B cell (primary cell): ENCODE results near the gene UNC5C. TPM values are rescaled to one million over a fixed set of nuclear protein-coding genes. Genes with fewer than 3 reads are reported as not detected.

Experiments
- ATAC-seq: fragments of 200-7000 bp; cut with Tn5 transposase; one replicate; pipeline ENCODE4 v1.10.0; 2021; ENCODE audit warnings: low read depth, mild to moderate bottlenecking, moderate number of reproducible peaks, moderate library complexity
- CTCF ChIA-PET: fragments of 350-600 bp; sonication (Branson Sonifier 250); formaldehyde crosslinking; loops from one replicate; lab custom pipeline; 2021; ENCODE audit warnings: antibody characterized with exemption, inconsistent platforms; lab: Charles Lee
- POLR2A ChIA-PET: fragments of 350-600 bp; sonication (Branson Sonifier 250); formaldehyde crosslinking; loops from one replicate; lab custom pipeline; 2021; ENCODE audit warnings: antibody characterized with exemption; lab: Charles Lee
- DNase-seq: peaks from one replicate; pipeline ENCODE4 v3.0.0; 2013
- H2AFZ ChIP-seq: 2 replicates; pipeline ENCODE4 v1.6.1; 2012; ENCODE audit warnings: mild to moderate bottlenecking, low read depth, low read length; ENCODE audit not compliant: insufficient read depth, poor library complexity, severe bottlenecking
- H3K27ac ChIP-seq, 2 donors: 1 replicate in 1 of 2; 2 replicates in 1 of 2; pipeline ENCODE4 v1.5.1; 2012 to 2013; ENCODE audit warnings: low read length in 2 of 2, mild to moderate bottlenecking in 2 of 2, moderate library complexity in 1 of 2
- H3K27me3 ChIP-seq, 4 experiments: fragments of 200-600 bp in 1 of 4; sonication (generic) in 1 of 4; replicated peaks in 1 of 4; 1 replicate in 2 of 4; 2 replicates in 2 of 4; pipeline versions ENCODE4 v1.6.1 to v1.7.0; 2013 to 2016; ENCODE audit warnings: low read length in 3 of 4, mild to moderate bottlenecking in 2 of 4, mixed read lengths in 1 of 4, moderate library complexity in 1 of 4; ENCODE audit not compliant: insufficient read depth in 4 of 4, control insufficient read depth in 3 of 4; ENCODE audit errors: control extremely low read depth in 1 of 4
- H3K36me3 ChIP-seq, 2 experiments: replicated peaks in 1 of 2; 1 replicate in 1 of 2; 2 replicates in 1 of 2; pipeline versions ENCODE4 v1.6.1 to v1.7.1; 2013; ENCODE audit warnings: low read length in 1 of 2; ENCODE audit not compliant: insufficient read depth in 2 of 2, control insufficient read depth in 1 of 2; ENCODE audit errors: control extremely low read depth in 1 of 2, extremely low read depth in 1 of 2
- H3K4me1 ChIP-seq, 2 donors: fragments of 200-600 bp in 1 of 2; sonication (generic) in 1 of 2; 1 replicate in 1 of 2; 2 replicates in 1 of 2; pipeline versions ENCODE4 v1.5.1 to v1.6.1; 2013 to 2017; ENCODE audit warnings: low read length in 2 of 2; ENCODE audit not compliant: control insufficient read depth in 2 of 2, insufficient read depth in 2 of 2
- H3K4me2 ChIP-seq: replicated peaks from 2 replicates; pipeline ENCODE3; 2012; ENCODE audit warnings: mild to moderate bottlenecking, low read depth, low read length; ENCODE audit not compliant: poor library complexity, severe bottlenecking
- H3K4me3 ChIP-seq, 5 experiments: fragments of 200-600 bp in 1 of 5; sonication (generic) in 1 of 5; 1 replicate in 3 of 5; 2 replicates in 2 of 5; pipeline versions ENCODE4 v1.5.1 to v1.7.0; 2011 to 2016; ENCODE audit warnings: low read length in 4 of 5, mild to moderate bottlenecking in 4 of 5, low read depth in 2 of 5, control low read depth in 1 of 5, moderate library complexity in 1 of 5; ENCODE audit not compliant: insufficient read depth in 1 of 5; ENCODE audit errors: control extremely low read depth in 1 of 5, extremely low read depth in 1 of 5
- H3K79me2 ChIP-seq: fragments of 200-600 bp; sonication (generic); one replicate; pipeline ENCODE4 v1.6.0; 2016; ENCODE audit warnings: low read length; ENCODE audit not compliant: control insufficient read depth, insufficient read depth
- H3K9ac ChIP-seq: fragments of 200-600 bp; sonication (generic); 2 replicates; pipeline ENCODE4 v1.6.1; 2017; ENCODE audit warnings: mild to moderate bottlenecking, low read length, moderate library complexity
- H3K9me3 ChIP-seq, 3 donors: one replicate each; pipeline versions ENCODE4 v1.6.1 to v1.7.1; 2013; ENCODE audit warnings: low read length in 2 of 3; ENCODE audit not compliant: control insufficient read depth in 2 of 3, insufficient read depth in 1 of 3; ENCODE audit errors: control extremely low read depth in 1 of 3
- H4K20me1 ChIP-seq: 2 replicates; pipeline ENCODE4 v1.6.0; 2012; ENCODE audit warnings: mild to moderate bottlenecking, low read length; ENCODE audit not compliant: insufficient read depth, control insufficient read depth, poor library complexity, severe bottlenecking
- H3K27ac Mint-ChIP-seq: one replicate; pipeline ENCODE4 v1.8.0; 2021; ENCODE audit warnings: mixed read lengths
- H3K27me3 Mint-ChIP-seq: one replicate; pipeline ENCODE4 v1.8.0; 2021; ENCODE audit warnings: mixed read lengths
- H3K4me1 Mint-ChIP-seq: one replicate; pipeline ENCODE4 v1.8.0; 2021; ENCODE audit warnings: mixed read lengths
- H3K4me3 Mint-ChIP-seq: one replicate; pipeline ENCODE4 v1.8.0; 2021; ENCODE audit warnings: mixed read lengths
- H3K9me3 Mint-ChIP-seq: one replicate; pipeline ENCODE4 v1.8.0; 2022; ENCODE audit warnings: mixed read lengths; ENCODE audit not compliant: insufficient read depth
- EZH2 ChIP-seq: IDR thresholded peaks from 2 replicates; pipeline ENCODE4 v1.6.1; 2012; ENCODE audit warnings: borderline replicate concordance, low read depth, mild to moderate bottlenecking, moderate library complexity, low read length; ENCODE audit not compliant: insufficient read depth, poor library complexity, severe bottlenecking
- WGBS: methylation state at CpG from one replicate; pipeline ENCODE4 v1.1.5; 2013; ENCODE audit warnings: missing lambda C conversion rate; ENCODE audit not compliant: insufficient coverage; 5-methylcytosine and 5-hydroxymethylcytosine counted together
- intact Hi-C: fragments of 100-400 bp; cut with micrococcal nuclease; formaldehyde crosslinking; loops from one replicate; pipeline ENCODE4 v1.10.0; 2022
- polyA plus RNA-seq: library from polyadenylated mRNA; depleted of rRNA; stranded (reverse); fragments of >200 nt; gene quantifications from 2 replicates; pipeline ENCODE4 v1.2.3, GENCODE V29; 2012
- total RNA-seq, 2 donors: library from RNA; stranded (reverse); fragments of 120-200 nt in 1 of 2; gene quantifications; 1 replicate in 1 of 2; 2 replicates in 1 of 2; pipeline versions ENCODE4 v1.2.3 to v1.2.4, GENCODE V29; 2013 to 2022
- TF ChIP-seq, protein P1 (sequence below): fragments of 200-600 bp; IDR thresholded peaks from one replicate; pipeline ENCODE4 v1.8.0; 2022; ENCODE audit warnings: antibody characterized with exemption, mild to moderate bottlenecking

UNC5C gene
- total and polyA plus RNA-seq, 2 donors (not counting 1 experiment from before 2014, with no cell fraction given) = not detected

DNA sequence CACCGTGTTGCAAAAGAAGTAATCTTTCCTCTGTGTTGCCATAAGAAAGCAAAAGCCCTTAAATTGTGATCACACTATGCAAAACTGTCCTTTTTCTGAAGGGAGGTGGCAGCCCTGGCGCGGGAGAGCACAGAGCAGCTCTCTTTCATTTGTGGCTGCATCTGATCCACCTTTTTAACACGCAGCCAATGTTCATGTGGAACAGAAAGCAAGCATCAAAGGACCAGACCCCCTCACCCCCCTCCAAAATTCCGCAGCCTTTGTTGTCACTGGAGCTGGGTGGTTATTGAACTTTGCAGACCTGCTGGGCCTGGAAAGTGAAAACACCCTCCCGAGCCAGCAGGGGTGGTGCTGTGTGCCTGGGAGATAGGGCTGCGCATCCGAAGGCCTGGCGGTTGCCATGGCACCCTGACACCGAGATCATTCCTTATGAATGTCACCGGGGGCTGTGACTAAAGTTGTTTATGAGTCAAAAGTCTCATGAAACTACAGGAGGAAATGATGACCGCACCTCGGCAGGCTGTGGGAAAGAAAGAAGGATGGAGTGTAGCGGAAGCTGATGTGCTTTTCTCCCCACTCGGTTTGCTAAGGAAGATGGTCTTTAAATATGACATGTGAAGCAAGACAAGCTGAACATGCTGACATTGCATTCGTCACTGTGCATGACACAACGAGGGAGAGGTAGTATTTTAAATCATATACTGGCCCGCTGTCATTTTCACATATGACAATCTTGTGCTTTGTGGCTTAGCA is 367.4 kb downstream of the UNC5C start:
- ChIA-PET POLR2A (no interaction called here), CTCF (no interaction called here)
- H3K4me3 Mint-ChIP-seq = no peak overlapping the region
- no peaks in the 10 kb centered on the region for H3K9me3 Mint-ChIP-seq
- H3K36me3 ChIP-seq = no peaks in the 10 kb centered on the region
- ATAC-seq (no peak), DNase-seq (no peak)
- no peak overlapping the region for H3K4me3 ChIP-seq
- intact Hi-C loops = no loop called here
- H3K27me3 ChIP-seq = no peaks in the 10 kb centered on the region
- no peak overlapping the region for H3K4me2 ChIP-seq
- H4K20me1 ChIP-seq = no peaks in the 10 kb centered on the region
- H3K79me2 ChIP-seq = no peaks in the 10 kb centered on the region
- no peak for TF ChIP-seq EZH2
- TF ChIP-seq, protein P1, sequence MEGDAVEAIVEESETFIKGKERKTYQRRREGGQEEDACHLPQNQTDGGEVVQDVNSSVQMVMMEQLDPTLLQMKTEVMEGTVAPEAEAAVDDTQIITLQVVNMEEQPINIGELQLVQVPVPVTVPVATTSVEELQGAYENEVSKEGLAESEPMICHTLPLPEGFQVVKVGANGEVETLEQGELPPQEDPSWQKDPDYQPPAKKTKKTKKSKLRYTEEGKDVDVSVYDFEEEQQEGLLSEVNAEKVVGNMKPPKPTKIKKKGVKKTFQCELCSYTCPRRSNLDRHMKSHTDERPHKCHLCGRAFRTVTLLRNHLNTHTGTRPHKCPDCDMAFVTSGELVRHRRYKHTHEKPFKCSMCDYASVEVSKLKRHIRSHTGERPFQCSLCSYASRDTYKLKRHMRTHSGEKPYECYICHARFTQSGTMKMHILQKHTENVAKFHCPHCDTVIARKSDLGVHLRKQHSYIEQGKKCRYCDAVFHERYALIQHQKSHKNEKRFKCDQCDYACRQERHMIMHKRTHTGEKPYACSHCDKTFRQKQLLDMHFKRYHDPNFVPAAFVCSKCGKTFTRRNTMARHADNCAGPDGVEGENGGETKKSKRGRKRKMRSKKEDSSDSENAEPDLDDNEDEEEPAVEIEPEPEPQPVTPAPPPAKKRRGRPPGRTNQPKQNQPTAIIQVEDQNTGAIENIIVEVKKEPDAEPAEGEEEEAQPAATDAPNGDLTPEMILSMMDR = no peak
- no peaks in the 10 kb centered on the region for H3K4me1 Mint-ChIP-seq
- H3K9ac ChIP-seq = no peak overlapping the region
- no peak overlapping the region for H3K27ac ChIP-seq
- peaks cover 2% of the 10 kb centered on the region for H3K27me3 Mint-ChIP-seq
- no peaks in the 10 kb centered on the region for H3K4me1 ChIP-seq
- 85% methylated on average over 15 of the region's 18 CpGs for WGBS
- H3K9me3 ChIP-seq = peaks cover 0 to 4% (median 0%) of the 10 kb centered on the region in 3 donors
- no peak overlapping the region for H3K27ac Mint-ChIP-seq
- H2AFZ ChIP-seq = no peak overlapping the region

DNA sequence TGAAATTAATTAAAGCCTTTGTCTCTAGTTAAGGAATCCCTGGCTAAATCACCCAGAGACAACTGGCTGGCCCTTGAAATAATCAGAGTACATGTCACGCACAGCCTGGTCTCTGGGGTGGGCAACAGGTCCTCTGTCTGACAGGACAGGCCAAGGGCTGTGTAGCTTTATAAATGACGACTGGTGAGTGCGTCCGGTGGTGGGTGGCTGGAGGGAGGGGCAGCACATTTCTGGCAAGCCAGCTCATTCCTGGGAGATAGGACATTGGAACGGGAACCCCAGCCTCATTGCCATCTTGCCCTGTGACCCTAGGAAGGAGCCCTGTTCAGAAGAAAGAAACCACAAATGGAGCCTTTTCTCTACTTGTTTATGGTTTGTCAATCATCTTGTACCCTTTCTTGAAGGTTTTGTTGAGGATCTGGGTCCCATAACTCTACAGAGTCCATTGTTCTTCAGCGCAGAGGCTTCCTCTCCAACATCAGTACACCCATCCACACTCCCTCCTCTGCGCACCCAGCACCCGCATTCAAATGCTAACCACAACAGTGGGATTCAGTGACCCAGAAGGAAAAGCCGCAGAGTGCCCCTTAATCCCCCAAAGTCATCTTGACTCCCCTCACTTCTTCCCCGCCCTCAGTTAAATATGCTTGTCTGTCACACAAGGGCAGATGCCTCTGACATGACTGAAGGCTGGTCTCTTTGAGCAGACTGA is 368.1 kb downstream of the UNC5C start:
- H3K4me1 ChIP-seq = no peaks in the 10 kb centered on the region
- DNase-seq (no peak), ATAC-seq (no peak)
- Mint-ChIP-seq H3K9me3 (no peaks in the 10 kb centered on the region), H3K4me3 (no peak overlapping the region), H3K4me1 (no peaks in the 10 kb centered on the region), H3K27ac (no peak overlapping the region), H3K27me3 (peaks cover 2% of the 10 kb centered on the region)
- POLR2A ChIA-PET = no interaction called here
- CTCF ChIA-PET = no interaction called here
- no peak overlapping the region for H3K4me3 ChIP-seq
- H3K27ac ChIP-seq = no peak overlapping the region
- H3K9ac ChIP-seq = no peak overlapping the region
- no peak overlapping the region for H2AFZ ChIP-seq
- no peaks in the 10 kb centered on the region for H3K27me3 ChIP-seq
- H4K20me1 ChIP-seq = no peaks in the 10 kb centered on the region
- TF ChIP-seq EZH2 = no peak
- TF ChIP-seq, protein P1 = no peak
- no peak overlapping the region for H3K4me2 ChIP-seq
- peaks cover 0 to 4% (median 0%) of the 10 kb centered on the region in 3 donors for H3K9me3 ChIP-seq
- WGBS = 94% methylated on average over 10 of the region's 10 CpGs
- no peaks in the 10 kb centered on the region for H3K79me2 ChIP-seq
- H3K36me3 ChIP-seq = no peaks in the 10 kb centered on the region
- intact Hi-C loops = no loop called here
